Spinal cord (tissue), 10 donors: ENCODE results near the gene PPFIBP2. TPM values are rescaled to one million over a fixed set of nuclear protein-coding genes. Genes with fewer than 3 reads are reported as not detected.
A peak's percentile ranks its signal among the peaks of the same experiment; 100 is the strongest.

Experiments
- DNase-seq, 6 donors: peaks; one replicate each; pipeline versions ENCODE4 v3.0.0 to v3.0.0-alpha.2; 2013 to 2015; ENCODE audit warnings: low spot score in 6 of 6, low read depth in 4 of 6
- H3K27ac ChIP-seq: one replicate; pipeline ENCODE4 v1.5.1; 2013; ENCODE audit warnings: low read depth, low read length, control low read depth
- H3K27me3 ChIP-seq: one replicate; pipeline ENCODE4 v1.6.1; 2013; ENCODE audit warnings: low read length; ENCODE audit not compliant: control insufficient read depth, insufficient read depth
- H3K36me3 ChIP-seq: one replicate; pipeline ENCODE4 v1.6.1; 2013; ENCODE audit warnings: low read length; ENCODE audit not compliant: control insufficient read depth, insufficient read depth
- H3K4me1 ChIP-seq: one replicate; pipeline ENCODE4 v1.6.1; 2013; ENCODE audit warnings: low read length; ENCODE audit not compliant: control insufficient read depth, insufficient read depth
- H3K4me3 ChIP-seq: one replicate; pipeline ENCODE4 v1.5.1; 2013; ENCODE audit warnings: low read depth, low read length, control low read depth
- H3K9me3 ChIP-seq: one replicate; pipeline ENCODE4 v1.6.1; 2013; ENCODE audit warnings: low read length; ENCODE audit not compliant: control insufficient read depth, insufficient read depth
- WGBS: methylation state at CpG from one replicate; pipeline ENCODE4 v1.1.5; 2013; ENCODE audit warnings: missing lambda C conversion rate; ENCODE audit not compliant: insufficient coverage; 5-methylcytosine and 5-hydroxymethylcytosine counted together
- polyA plus RNA-seq, 2 donors: library from polyadenylated mRNA; unstranded; fragments of 120-200 nt; gene quantifications; one replicate each; pipeline ENCODE4 v1.2.1, GENCODE V29; 2013; ENCODE audit not compliant: insufficient read length in 2 of 2
- total RNA-seq, 2 donors: library from RNA; depleted of rRNA in 1 of 2; stranded (reverse); fragments of 120-200 nt in 1 of 2; fragments of >200 nt in 1 of 2; gene quantifications; one replicate each; pipeline versions ENCODE4 v1.2.3 to v1.2.4, GENCODE V29; 2013 to 2014
- donor health status: healthy.

PPFIBP2 gene
- total and polyA plus RNA-seq, 4 donors: 14.3 to 23.8 (median 19.1) TPM

DNA sequence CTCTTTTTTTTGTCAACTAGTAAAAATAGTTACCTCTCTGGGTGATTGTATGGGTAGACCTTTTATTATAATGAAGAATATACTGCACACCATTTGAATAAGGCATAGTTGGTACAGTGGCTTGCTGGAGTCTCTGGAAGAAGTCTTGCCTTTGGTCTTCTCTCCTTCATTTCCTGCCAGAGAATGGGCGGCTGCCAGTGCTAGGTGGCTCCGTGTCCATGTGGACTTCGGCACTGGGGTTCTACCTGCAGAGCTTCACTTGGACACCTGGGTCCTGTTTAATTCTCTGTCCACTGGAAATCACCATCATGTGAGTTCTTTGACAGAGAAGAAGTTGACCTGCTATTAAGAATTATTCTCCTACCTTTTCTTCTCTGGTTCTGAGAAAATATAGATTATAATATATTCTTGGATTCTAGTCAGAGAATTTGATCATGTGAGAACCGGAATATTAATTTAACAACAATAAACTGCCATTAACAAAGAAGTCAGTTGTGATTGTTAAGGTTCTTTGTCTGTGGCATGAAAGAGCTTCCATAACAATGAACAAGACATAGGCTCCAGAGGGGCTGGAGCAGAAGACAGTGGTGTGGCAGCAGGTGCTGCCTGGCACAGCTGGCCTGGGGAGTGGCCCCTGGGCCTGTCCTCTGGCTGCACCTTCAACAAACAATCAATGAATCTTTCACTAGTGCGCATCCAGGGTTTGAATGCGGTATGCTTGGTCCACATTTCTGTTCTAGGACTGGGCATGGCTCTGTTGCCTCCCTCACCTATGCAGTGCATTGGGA lies 77.5 kb downstream of the PPFIBP2 start:
- Histone ChIP-seq H3K4me1 (no peaks in the 10 kb centered on the region), H3K27me3 (no peaks in the 10 kb centered on the region), H3K9me3 (no peaks in the 10 kb centered on the region), H3K36me3 (no peaks in the 10 kb centered on the region), H3K27ac (no peak overlapping the region), H3K4me3 (no peak overlapping the region)
- DNase-seq: no peak
- 100% methylated on average over 2 of the region's 6 CpGs for WGBS

DNA sequence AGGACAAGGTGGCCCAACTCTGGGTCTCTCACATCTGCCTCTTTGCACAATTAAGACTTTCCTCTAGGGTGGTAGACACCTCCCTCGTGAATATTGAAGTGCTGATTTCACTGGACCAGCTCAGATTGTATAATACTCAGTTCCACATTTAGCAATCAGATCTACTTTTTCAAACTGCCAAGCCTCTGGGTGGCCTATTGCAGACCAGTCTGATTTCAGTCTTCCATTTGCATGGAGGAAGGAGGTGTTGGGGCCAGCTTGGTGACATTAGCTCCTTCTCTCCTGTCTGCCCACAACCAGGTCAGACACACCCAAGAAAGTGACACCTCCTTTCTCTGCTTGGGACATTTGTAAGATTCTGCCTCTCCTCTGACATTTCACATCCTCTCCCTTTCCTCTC lies 78.2 kb downstream of the PPFIBP2 start:
- no peaks in the 10 kb centered on the region for H3K36me3 ChIP-seq
- 88% methylated on average over 1 of the region's 1 CpG for WGBS
- H3K4me3 ChIP-seq: no peak overlapping the region
- no peaks in the 10 kb centered on the region for H3K27me3 ChIP-seq
- no peaks in the 10 kb centered on the region for H3K4me1 ChIP-seq
- H3K9me3 ChIP-seq: no peaks in the 10 kb centered on the region
- no peak overlapping the region for H3K27ac ChIP-seq
- no peak for DNase-seq

GRCh38 chr11:7592711-7593110 lies 78.9 kb downstream of the PPFIBP2 start:
- DNase-seq: no peak
- H3K4me1 ChIP-seq: no peaks in the 10 kb centered on the region
- WGBS: 100% methylated on average over 2 of the region's 3 CpGs

GRCh38 chr11:7593481-7593880 lies 79.7 kb downstream of the PPFIBP2 start:
- peaks cover 2% of the 10 kb centered on the region for H3K36me3 ChIP-seq
- no peaks in the 10 kb centered on the region for H3K27me3 ChIP-seq
- DNase-seq: no peak
- no peak overlapping the region for H3K4me3 ChIP-seq
- no peak overlapping the region for H3K27ac ChIP-seq
- WGBS: 71% methylated on average over 2 of the region's 3 CpGs
- H3K9me3 ChIP-seq: no peaks in the 10 kb centered on the region
- no peaks in the 10 kb centered on the region for H3K4me1 ChIP-seq

More at GRCh38 chr11:7592711-7593110, 78.9 kb downstream of the PPFIBP2 start:
- H3K36me3 ChIP-seq: peaks cover 2% of the 10 kb centered on the region
- H3K27ac ChIP-seq: no peak overlapping the region
- H3K4me3 ChIP-seq: no peak overlapping the region
- H3K27me3 ChIP-seq: no peaks in the 10 kb centered on the region
- no peaks in the 10 kb centered on the region for H3K9me3 ChIP-seq

- WGBS: 33% methylated on average over 1 of the region's 1 CpG
- Histone ChIP-seq H3K27ac (no peak overlapping the region), H3K27me3 (no peaks in the 10 kb centered on the region), H3K4me3 (no peak overlapping the region), H3K36me3 (peaks cover 2% of the 10 kb centered on the region), H3K4me1 (no peaks in the 10 kb centered on the region), H3K9me3 (no peaks in the 10 kb centered on the region)
- peak in 2 of 6 donors; percentile 14 to 40 for DNase-seq
Observed at GRCh38 chr11:7595016-7595866, 81.4 kb downstream of the PPFIBP2 start.

DNA sequence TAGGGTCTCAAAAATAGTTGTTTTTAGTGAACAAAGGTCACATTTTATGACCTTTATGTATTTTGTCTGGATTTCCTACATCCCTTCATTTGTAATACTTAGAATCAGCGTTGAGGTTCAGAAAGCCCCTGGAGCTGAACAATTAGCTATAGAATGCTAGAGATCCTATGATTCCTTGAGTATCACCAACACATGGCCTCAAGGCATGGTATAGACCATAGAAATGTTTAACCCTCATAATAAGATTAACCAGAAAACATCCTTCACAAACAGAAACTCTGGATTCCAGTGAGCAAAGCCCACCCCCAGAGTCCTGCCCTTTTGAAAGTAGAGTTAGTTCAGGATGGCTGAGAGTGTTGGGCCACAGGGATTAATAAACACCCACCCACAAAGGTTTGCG lies 82.2 kb downstream of the PPFIBP2 start:
- Histone ChIP-seq H3K4me1 (peaks cover 5% of the 10 kb centered on the region), H3K27ac (no peak overlapping the region), H3K9me3 (no peaks in the 10 kb centered on the region), H3K27me3 (no peaks in the 10 kb centered on the region), H3K4me3 (no peak overlapping the region), H3K36me3 (peaks cover 2% of the 10 kb centered on the region)
- no peak for DNase-seq
- no CpG with 5 or more reads among the region's 2 CpGs for WGBS

- peaks cover 2% of the 10 kb centered on the region for H3K36me3 ChIP-seq
- DNase-seq: no peak
- no peaks in the 10 kb centered on the region for H3K9me3 ChIP-seq
- no peaks in the 10 kb centered on the region for H3K27me3 ChIP-seq
- WGBS: 85% methylated on average over 4 of the region's 5 CpGs
- no peak overlapping the region for H3K4me3 ChIP-seq
- no peak overlapping the region for H3K27ac ChIP-seq
- H3K4me1 ChIP-seq: peaks cover 5% of the 10 kb centered on the region
Observed at GRCh38 chr11:7596975-7597391, 83.2 kb downstream of the PPFIBP2 start.

DNA sequence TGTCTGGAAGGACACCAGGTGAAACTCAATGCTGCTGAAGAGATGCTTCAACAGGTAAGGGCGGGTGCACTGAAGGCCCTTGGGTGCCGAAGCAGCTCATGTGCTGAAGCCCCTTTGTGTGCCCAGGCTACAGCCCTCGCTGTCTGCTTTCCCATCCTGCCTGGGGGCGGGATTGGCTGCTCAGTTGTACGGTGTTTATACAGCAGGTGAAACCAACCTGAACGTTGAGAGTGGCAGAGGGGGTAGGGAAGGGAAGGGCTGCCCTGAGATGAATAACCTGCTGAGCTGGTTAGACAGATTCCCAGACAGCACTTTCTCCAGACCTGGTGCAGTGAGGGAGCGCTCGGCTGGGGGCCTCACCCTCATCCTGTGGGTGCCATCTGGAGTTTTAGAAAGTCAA lies 83.8 kb downstream of the PPFIBP2 start:
- DNase-seq: no peak
- Histone ChIP-seq H3K27me3 (no peaks in the 10 kb centered on the region), H3K4me1 (peaks cover 5% of the 10 kb centered on the region), H3K9me3 (no peaks in the 10 kb centered on the region), H3K36me3 (peaks cover 2% of the 10 kb centered on the region), H3K4me3 (no peak overlapping the region), H3K27ac (no peak overlapping the region)
- WGBS: 78% methylated on average over 8 of the region's 8 CpGs

GRCh38 chr11:7599209-7599608 lies 85.4 kb downstream of the PPFIBP2 start:
- DNase-seq: no peak
- WGBS: 67% methylated on average over 1 of the region's 2 CpGs
- Histone ChIP-seq H3K27ac (no peak overlapping the region), H3K36me3 (peaks cover 2% of the 10 kb centered on the region), H3K4me1 (peaks cover 5% of the 10 kb centered on the region), H3K9me3 (no peaks in the 10 kb centered on the region), H3K27me3 (no peaks in the 10 kb centered on the region), H3K4me3 (no peak overlapping the region)
